Central memory CD8-positive, alpha-beta T cell (primary cell): ENCODE measurements around the gene PTPN21.
"Not testable (repeated sequence)": the region's sequence is repeated elsewhere in the genome, so short reads cannot be mapped to it uniquely, and the experiment has no call there.

ENCODE experiments used
- ATAC-seq: fragments of 150-1000 bp; cut with Tn5 transposase; replicated peaks from 2 replicates; pipeline ENCODE4 v1.10.0; 2022; ENCODE audit warnings: mild to moderate bottlenecking, moderate FRiP score, moderate number of reproducible peaks; ENCODE audit not compliant: poor library complexity, severe bottlenecking; ENCODE audit errors: extremely low read depth
- DNase-seq, 2 donors: peaks; one replicate each; pipeline ENCODE4 v3.0.0; 2021; ENCODE audit warnings: low spot score in 2 of 2
- H3K27ac Mint-ChIP-seq: one replicate; pipeline ENCODE4 v1.8.0; 2022; ENCODE audit warnings: low read depth, mild to moderate bottlenecking, moderate library complexity, mixed read lengths
- H3K27me3 Mint-ChIP-seq: one replicate; pipeline ENCODE4 v1.8.0; 2022; ENCODE audit warnings: mixed read lengths
- H3K36me3 Mint-ChIP-seq: one replicate; pipeline ENCODE4 v1.8.0; 2022; ENCODE audit warnings: mild to moderate bottlenecking, moderate library complexity, mixed read lengths; ENCODE audit not compliant: insufficient read depth
- H3K4me1 Mint-ChIP-seq: one replicate; pipeline ENCODE4 v1.8.0; 2022; ENCODE audit warnings: mixed read lengths
- H3K4me3 Mint-ChIP-seq: one replicate; pipeline ENCODE4 v1.8.0; 2022; ENCODE audit warnings: mild to moderate bottlenecking, moderate library complexity, mixed read lengths
- H3K9me3 Mint-ChIP-seq: one replicate; pipeline ENCODE4 v1.8.0; 2022; ENCODE audit warnings: mixed read lengths

PTPN21 gene

DNA sequence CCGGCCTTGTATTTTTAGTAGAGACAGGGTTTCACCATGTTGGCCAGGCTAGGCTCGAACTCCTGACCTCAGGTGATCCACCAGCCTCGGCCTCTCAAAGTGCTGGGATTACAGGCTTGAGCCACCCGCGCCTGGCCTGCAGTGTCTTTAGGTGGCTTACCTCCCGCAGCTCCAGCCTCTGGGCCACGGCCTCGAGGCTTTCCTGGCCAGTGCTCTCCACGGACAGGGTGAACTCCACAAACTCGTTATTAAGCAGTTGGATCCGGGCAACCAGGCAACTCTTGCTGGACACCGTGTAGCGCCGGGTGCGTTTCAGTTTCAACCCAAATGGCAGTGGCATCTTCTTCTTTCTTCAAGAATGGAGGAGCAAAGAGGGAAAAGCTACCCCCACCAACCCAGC, 4.7 kb downstream of the PTPN21 start:
- peaks cover 10% of the 10 kb centered on the region for H3K4me1 Mint-ChIP-seq
- peaks cover 2% of the 10 kb centered on the region for H3K36me3 Mint-ChIP-seq
- H3K27me3 Mint-ChIP-seq: peaks cover 46% of the 10 kb centered on the region
- ATAC-seq (no peak), DNase-seq (no peak)
- no peak overlapping the region for H3K4me3 Mint-ChIP-seq
- H3K9me3 Mint-ChIP-seq: no peaks in the 10 kb centered on the region
- H3K27ac Mint-ChIP-seq: no peak overlapping the region

DNA sequence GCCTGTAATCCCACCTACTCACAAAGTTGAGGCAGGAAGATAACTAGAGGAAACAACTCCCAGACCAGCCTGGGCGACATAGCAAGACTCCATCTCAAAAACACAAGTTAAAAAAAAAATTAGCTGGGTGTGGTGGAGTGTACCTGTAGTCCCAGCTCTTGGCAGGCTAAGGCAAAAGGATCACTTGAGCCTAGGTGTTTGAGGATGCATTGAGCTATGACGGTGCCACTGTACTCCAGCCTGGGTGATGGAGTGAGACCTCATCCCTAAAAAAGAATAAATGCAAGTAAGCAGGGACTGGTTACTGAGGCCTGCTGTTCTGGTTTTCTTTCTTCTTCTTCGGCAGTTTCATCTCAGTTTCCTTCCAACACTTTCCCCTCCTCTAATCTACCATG, 7.4 kb downstream of the PTPN21 start:
- ATAC-seq (no peak), DNase-seq (no peak)
- H3K4me1 Mint-ChIP-seq: no peaks in the 10 kb centered on the region
- H3K4me3 Mint-ChIP-seq: no peak overlapping the region
- no peak overlapping the region for H3K27ac Mint-ChIP-seq
- no peaks in the 10 kb centered on the region for H3K36me3 Mint-ChIP-seq
- no peaks in the 10 kb centered on the region for H3K9me3 Mint-ChIP-seq
- H3K27me3 Mint-ChIP-seq: peaks cover 33% of the 10 kb centered on the region

DNA sequence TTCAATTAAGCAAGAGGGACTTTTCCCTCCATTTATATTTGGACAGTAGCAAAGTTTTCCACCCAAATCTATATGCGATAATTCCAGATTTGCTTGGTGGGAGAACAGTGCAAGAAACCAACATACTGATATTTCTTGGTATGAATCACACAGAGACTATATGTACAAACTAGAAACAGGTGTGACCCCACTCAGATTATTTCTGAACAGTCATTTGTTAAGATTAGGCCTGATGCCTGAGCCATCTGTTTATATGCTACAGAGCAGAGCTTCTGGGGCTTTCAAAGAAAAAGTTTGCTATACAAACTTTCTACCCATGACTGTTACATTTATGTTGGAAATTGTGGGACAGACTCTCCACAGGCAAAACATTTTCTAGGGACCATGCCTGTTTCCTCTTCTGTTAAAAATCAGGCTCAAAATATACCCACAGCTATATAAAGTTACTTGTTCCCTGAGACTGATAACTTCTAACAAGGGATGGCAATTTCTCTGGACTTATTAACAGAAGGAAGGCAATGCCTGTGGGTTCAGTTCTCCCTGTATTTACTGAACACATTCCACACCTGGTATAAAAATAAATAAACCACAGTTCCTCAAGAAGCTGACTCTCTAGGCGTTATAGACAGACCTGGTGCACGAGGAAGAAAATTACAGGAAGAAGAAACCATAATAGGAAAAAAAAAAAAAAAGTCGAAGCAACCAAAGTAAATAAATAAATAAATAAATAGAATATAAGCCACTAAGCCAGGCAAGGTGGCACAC, 8.0 kb downstream of the PTPN21 start:
- H3K4me1 Mint-ChIP-seq: no peaks in the 10 kb centered on the region
- no peaks in the 10 kb centered on the region for H3K36me3 Mint-ChIP-seq
- DNase-seq: no peak
- no peak overlapping the region for H3K27ac Mint-ChIP-seq
- no peak overlapping the region for H3K4me3 Mint-ChIP-seq
- H3K27me3 Mint-ChIP-seq: peaks cover 27% of the 10 kb centered on the region
- no peak for ATAC-seq
- no peaks in the 10 kb centered on the region for H3K9me3 Mint-ChIP-seq

DNA sequence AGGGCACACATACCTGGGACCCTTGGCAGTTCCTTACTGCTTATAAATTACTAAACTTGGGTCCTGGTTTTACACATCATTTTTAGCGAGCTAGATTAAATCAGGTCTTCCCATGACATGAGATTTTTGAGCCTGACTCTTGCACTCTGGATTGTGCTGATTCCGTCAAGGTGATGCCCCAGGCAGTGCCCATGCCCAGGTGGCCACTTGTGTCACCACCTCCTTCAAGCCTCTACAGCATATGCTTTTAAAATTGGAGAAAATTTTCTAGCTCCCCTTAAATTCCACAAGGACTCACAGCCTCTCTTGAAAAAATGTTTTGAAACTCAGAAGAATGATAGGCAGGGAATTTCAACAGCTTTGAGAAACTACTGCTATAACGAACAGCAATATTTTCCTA, 9.6 kb downstream of the PTPN21 start:
- no peaks in the 10 kb centered on the region for H3K36me3 Mint-ChIP-seq
- no peaks in the 10 kb centered on the region for H3K9me3 Mint-ChIP-seq
- H3K4me3 Mint-ChIP-seq: no peak overlapping the region
- no peaks in the 10 kb centered on the region for H3K4me1 Mint-ChIP-seq
- H3K27ac Mint-ChIP-seq: no peak overlapping the region
- H3K27me3 Mint-ChIP-seq: peaks cover 18% of the 10 kb centered on the region
- ATAC-seq (no peak), DNase-seq (no peak)

DNA sequence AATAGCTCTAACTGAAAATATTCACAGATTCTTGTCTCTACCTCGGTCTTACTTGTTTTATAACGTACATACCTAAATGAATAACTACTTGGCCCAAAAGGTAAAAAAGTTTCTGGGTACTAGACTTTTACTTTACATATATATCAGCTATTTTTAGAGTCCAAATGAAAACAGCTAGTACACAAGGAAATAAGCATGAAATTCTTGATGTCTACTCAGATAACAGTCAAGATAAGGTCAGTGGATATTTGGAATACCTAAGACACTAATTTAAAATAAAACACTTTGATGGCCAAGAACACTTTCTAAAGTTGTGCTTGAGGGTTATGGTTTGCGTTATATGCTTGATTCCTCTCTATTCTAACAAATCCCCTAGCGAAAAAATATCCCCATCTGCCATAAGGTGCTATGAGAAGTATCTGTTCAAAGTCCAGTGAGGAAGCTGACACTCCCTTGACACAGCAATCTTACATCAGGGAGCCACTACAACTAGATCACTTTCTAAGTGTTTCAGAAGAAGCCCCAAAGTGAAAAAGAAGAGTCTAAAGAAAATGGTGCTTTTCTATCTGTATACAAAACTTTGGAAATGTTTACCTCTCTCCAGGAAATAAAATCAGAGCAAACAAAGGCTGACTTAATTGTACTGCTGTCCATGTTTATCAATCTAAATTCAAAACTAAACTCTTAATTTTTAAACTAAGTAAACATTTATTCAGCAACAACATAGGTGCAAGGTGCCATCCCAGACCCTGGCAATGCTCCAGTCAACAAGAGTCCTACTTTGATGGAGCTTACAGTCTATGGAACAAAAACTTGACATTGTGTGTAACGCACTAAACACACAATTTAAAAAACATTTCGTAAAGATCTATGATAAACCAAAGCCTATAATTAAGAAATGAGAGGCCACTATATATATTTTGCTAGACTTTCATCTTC, 11.7 kb downstream of the PTPN21 start:
- H3K4me3 Mint-ChIP-seq: no peak overlapping the region
- H3K27me3 Mint-ChIP-seq: peaks cover 27% of the 10 kb centered on the region
- H3K9me3 Mint-ChIP-seq: no peaks in the 10 kb centered on the region
- no peak for ATAC-seq
- DNase-seq: no peak
- no peaks in the 10 kb centered on the region for H3K4me1 Mint-ChIP-seq
- no peaks in the 10 kb centered on the region for H3K36me3 Mint-ChIP-seq
- H3K27ac Mint-ChIP-seq: no peak overlapping the region

DNA sequence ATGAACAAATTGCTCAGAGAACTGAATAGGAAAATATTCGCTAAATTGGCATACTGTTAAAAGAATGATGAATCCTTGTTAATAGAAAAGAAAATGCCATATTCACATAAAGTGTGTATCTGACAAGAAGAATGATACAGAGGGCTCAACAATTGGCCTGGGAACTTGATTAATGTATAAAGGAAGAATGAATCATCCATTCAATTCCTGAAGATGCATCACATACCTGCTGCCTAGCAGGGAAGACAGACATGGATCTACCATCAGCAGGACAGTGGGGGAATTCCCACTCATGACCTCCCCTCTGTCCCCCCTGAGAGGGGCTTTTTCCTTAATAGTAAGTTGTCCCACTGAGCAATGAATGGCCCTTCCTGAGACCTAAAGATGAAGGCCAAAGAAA, 13.5 kb downstream of the PTPN21 start:
- ATAC-seq (no peak), DNase-seq (no peak)
- Mint-ChIP-seq H3K27ac (no peak overlapping the region), H3K36me3 (no peaks in the 10 kb centered on the region), H3K9me3 (no peaks in the 10 kb centered on the region), H3K27me3 (peaks cover 27% of the 10 kb centered on the region), H3K4me3 (no peak overlapping the region), H3K4me1 (no peaks in the 10 kb centered on the region)

DNA sequence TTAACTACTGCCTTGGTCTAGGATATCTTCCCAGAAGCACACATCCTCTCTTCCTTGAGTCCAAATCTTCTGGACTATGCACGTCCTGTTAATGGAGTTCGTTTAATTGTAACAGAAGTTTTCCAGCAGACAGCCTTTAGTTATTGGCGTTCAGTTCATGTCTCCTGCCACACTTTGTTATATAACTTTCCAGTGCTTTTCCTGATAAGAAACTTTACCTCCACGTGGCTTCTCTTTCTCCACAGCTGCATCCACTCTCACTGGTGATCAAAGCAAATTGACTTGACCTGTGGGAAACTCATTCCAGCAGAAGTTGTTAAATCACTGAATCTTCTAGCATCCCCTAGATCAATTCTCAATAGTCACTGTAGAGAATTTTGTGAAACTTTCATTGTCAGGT, 19.0 kb downstream of the PTPN21 start:
- no peaks in the 10 kb centered on the region for H3K4me1 Mint-ChIP-seq
- H3K27me3 Mint-ChIP-seq: peaks cover 15% of the 10 kb centered on the region
- H3K27ac Mint-ChIP-seq: peak overlapping the region; percentile 57
- no peaks in the 10 kb centered on the region for H3K36me3 Mint-ChIP-seq
- ATAC-seq (no peak), DNase-seq (no peak)
- no peak overlapping the region for H3K4me3 Mint-ChIP-seq
- no peaks in the 10 kb centered on the region for H3K9me3 Mint-ChIP-seq

DNA sequence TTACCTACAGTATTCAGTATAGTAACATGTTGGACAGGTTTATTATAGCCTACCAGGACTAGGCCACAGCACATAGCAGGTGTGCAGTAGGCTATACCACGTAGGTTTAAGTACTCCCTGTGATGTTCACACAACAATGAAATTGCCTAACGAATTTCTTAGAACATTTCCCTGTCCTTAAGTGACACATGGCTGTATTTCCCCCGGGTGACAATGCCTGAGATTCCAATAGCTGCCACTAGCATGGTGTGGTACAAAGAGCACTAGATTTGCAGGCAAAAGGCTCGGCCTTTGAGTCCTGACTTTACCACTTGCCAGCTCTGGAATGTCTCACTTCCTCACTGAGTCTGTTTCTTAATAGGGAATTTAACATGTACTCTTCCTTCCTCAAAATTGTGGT, 19.7 kb downstream of the PTPN21 start:
- ATAC-seq: no peak
- peaks cover 19% of the 10 kb centered on the region for H3K27me3 Mint-ChIP-seq
- H3K4me1 Mint-ChIP-seq: no peaks in the 10 kb centered on the region
- H3K4me3 Mint-ChIP-seq: no peak overlapping the region
- no peaks in the 10 kb centered on the region for H3K36me3 Mint-ChIP-seq
- no peak for DNase-seq
- peaks cover 5% of the 10 kb centered on the region for H3K9me3 Mint-ChIP-seq
- no peak overlapping the region for H3K27ac Mint-ChIP-seq

DNA sequence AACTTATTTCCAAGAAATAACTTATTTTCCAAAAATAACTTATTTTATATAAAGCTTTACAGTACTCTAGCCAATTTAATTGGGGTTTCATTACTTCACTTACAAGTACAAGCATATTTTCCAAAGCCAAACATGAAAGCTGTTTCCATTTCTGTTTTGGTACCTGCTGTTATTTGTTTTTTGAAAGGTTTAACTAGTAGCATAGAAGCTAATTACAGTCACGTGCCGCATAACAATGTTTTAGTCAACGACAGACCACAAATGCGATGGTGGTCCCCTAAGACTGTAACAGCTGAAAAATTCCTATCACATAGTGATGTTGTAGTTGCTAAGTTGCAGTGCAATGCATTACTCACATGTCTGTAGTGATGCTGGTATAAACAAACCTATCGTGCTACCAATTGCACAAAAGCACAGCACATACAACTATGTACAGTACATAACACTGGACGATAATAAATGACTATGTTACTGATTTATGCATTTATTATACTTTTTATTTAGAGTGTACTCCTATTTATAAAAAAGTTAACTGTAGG, 21.7 kb downstream of the PTPN21 start:
- peaks cover 10% of the 10 kb centered on the region for H3K9me3 Mint-ChIP-seq
- ATAC-seq: no peak
- H3K4me3 Mint-ChIP-seq: no peak overlapping the region
- no peak overlapping the region for H3K27ac Mint-ChIP-seq
- H3K4me1 Mint-ChIP-seq: no peaks in the 10 kb centered on the region
- no peaks in the 10 kb centered on the region for H3K36me3 Mint-ChIP-seq
- H3K27me3 Mint-ChIP-seq: peaks cover 28% of the 10 kb centered on the region
- no peak for DNase-seq

DNA sequence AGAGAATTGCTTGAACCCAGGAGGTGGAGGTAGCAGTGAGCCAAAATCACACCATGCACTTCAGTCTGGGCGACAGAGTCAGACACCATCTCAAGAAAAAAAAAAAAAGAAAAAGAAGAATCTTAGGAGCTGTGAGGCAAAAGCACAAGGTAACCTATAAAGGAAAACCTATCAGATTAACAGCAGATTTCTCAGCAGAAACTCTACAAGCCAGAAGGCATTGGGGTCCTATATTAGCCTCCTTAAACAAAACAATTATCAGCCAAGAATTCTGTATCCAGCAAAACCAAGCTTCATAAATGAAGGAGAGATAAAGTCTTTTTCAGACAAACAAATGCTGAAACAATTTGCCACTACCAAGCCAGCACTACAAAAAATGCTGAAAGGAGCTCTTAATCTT, 24.9 kb downstream of the PTPN21 start:
- H3K4me1 Mint-ChIP-seq, ATAC-seq, H3K27ac Mint-ChIP-seq, DNase-seq, H3K4me3 Mint-ChIP-seq, H3K36me3 Mint-ChIP-seq: not testable (repeated sequence)
- peaks cover 10% of the 10 kb centered on the region for H3K9me3 Mint-ChIP-seq
- peaks cover 60% of the 10 kb centered on the region for H3K27me3 Mint-ChIP-seq

DNA sequence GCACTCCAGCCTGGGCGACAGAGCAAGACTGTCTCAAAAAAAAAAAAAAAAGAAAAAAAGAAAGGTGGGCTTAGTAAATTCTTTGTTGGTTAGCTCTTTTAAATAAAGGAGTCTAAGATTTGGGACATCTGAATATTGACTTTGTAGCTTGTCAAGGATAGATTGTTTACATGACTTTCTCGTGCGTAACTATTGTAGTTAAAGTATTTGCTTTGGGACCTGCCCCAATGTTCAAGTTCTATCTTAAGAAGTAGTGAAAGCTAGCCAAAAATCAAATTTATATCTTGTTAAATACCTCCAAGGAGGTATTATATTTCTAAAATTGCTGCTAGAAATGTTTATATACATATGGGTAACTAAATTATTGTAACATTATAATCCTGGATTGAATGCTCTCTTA, 32.4 kb downstream of the PTPN21 start:
- Mint-ChIP-seq H3K27me3 (peaks cover 56% of the 10 kb centered on the region), H3K27ac (no peak overlapping the region), H3K4me1 (no peaks in the 10 kb centered on the region), H3K36me3 (no peaks in the 10 kb centered on the region), H3K4me3 (no peak overlapping the region), H3K9me3 (no peaks in the 10 kb centered on the region)
- ATAC-seq: no peak
- DNase-seq: no peak

DNA sequence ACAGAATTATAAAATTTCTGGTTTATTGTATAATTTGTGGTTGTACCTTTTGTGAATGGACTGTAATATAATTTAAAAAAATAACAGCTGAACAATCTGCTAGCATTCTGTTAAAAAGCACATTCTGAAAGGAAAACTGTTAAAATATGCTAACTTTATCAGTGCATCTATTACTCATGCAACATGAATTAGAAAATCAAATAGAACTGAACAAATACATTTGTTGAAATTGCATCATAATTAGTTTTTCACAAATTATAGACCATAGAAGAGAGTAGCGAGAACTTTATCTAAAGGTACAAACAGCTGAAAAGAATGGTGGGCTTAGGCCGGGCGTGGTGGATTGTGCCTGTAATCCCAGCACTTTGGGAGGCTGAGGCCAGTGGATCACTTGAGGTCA, 33.0 kb downstream of the PTPN21 start:
- DNase-seq (no peak), ATAC-seq (no peak)
- H3K27me3 Mint-ChIP-seq: peaks cover 55% of the 10 kb centered on the region
- no peak overlapping the region for H3K27ac Mint-ChIP-seq
- H3K4me3 Mint-ChIP-seq: no peak overlapping the region
- H3K4me1 Mint-ChIP-seq: peaks cover 4% of the 10 kb centered on the region
- no peaks in the 10 kb centered on the region for H3K36me3 Mint-ChIP-seq
- H3K9me3 Mint-ChIP-seq: no peaks in the 10 kb centered on the region

DNA sequence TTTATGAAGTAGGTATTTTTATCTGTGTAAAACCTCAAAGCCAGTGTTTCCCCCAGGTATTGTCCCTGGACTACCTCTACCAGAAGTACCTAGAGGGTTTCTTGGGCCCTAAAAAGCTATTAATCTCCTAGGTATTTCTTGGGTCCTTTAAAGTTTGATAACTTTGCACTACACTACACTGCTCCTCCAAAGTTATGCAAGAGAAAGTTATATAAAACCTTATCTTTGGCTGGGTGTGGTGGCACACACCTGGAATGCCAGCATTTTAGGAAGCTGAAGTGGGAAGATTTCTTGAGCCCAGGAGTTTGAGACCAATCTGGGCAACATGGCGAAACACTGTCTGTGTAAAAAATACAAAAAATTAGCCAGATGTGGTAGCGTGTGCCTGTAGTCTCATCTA, 34.9 kb downstream of the PTPN21 start:
- peaks cover 8% of the 10 kb centered on the region for H3K4me1 Mint-ChIP-seq
- no peaks in the 10 kb centered on the region for H3K36me3 Mint-ChIP-seq
- H3K27ac Mint-ChIP-seq: no peak overlapping the region
- H3K9me3 Mint-ChIP-seq: no peaks in the 10 kb centered on the region
- DNase-seq: no peak
- no peak for ATAC-seq
- H3K27me3 Mint-ChIP-seq: peaks cover 56% of the 10 kb centered on the region
- no peak overlapping the region for H3K4me3 Mint-ChIP-seq
